ENCODE measurements around the gene CEP104. TPM values are rescaled to one million over a fixed set of nuclear protein-coding genes. Genes with fewer than 3 reads are reported as not detected.
"Not testable (repeated sequence)": the region's sequence is repeated elsewhere in the genome, so short reads cannot be mapped to it uniquely, and the experiment has no call there.

Gene CEP104
- total RNA-seq, 2 donors from 2014 or later = 41.1 to 52.7 TPM

DNA sequence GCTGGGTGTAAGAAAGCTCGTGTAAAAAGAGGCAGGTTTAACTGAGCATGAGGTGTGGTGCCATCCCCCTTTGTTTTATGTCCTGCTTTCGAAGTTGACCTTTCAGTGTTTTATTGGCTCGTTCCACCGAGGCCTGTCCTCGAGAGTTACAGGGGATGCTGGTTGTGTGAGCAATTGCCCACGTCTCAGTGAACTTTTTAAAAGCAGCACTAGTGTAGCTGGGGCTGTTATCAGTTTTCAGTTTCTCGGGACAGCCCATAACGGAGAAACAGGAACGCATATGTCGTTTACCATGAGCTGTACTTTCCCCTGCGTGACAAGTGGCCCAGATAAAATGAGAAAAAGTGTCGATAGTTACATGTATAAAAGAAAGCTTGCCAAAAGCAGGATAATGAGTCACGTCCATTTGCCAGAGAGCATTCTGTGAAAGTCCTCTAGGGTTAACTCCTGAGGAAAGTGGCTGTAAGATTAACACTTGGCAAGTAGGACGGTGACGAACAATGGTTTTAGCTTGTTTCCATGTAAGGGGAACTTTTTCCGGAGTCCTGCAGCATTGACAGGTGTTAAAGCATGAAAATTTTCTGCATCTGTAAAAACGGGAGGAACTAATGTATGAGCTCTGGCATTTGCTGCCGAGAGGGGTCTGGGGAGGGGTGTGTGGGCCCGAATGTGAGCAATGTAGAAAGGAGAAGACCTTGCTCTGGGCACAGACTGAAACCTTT, 52.9 kb downstream of the CEP104 start:
- intact Hi-C loops (cut with DNase I) = no loop called here
- no peak for DNase-seq
- Histone ChIP-seq H3K27ac (no peak overlapping the region), H3K4me1 (no peaks in the 10 kb centered on the region), H3K27me3 (no peaks in the 10 kb centered on the region), H3K4me3 (no peak overlapping the region), H3K9me3 (no peaks in the 10 kb centered on the region), H3K9ac (ENCODE audit: low read depth in 2 of 2, low read length in 2 of 2) (no peak overlapping the region), H3K36me3 (no peaks in the 10 kb centered on the region)
- TF ChIP-seq, protein P1, sequence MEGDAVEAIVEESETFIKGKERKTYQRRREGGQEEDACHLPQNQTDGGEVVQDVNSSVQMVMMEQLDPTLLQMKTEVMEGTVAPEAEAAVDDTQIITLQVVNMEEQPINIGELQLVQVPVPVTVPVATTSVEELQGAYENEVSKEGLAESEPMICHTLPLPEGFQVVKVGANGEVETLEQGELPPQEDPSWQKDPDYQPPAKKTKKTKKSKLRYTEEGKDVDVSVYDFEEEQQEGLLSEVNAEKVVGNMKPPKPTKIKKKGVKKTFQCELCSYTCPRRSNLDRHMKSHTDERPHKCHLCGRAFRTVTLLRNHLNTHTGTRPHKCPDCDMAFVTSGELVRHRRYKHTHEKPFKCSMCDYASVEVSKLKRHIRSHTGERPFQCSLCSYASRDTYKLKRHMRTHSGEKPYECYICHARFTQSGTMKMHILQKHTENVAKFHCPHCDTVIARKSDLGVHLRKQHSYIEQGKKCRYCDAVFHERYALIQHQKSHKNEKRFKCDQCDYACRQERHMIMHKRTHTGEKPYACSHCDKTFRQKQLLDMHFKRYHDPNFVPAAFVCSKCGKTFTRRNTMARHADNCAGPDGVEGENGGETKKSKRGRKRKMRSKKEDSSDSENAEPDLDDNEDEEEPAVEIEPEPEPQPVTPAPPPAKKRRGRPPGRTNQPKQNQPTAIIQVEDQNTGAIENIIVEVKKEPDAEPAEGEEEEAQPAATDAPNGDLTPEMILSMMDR (IDR thresholded peaks at IDR 0.05) = no peak

DNA sequence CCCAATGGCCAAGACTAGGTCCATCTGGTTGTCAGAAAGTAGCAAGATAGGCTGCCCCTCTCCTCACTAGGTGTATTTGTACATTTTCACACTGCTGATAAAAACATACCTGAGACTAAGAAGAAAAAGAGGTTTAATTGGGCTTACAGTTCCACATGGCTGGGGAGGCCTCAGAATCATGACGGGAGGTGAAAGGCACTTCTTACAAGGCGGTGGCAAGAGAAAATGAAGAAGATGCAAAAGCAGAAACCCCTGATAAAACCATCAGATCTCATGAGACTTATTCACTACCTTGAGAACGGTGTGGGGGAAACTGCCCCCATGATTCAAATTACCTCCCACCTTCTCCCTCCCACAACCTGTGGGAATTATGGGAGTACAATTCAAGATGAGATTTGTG, 56.2 kb downstream of the CEP104 start:
- DNase-seq; H3K27ac ChIP-seq; H3K36me3 ChIP-seq; H3K4me3 ChIP-seq; H3K9me3 ChIP-seq; H3K9ac ChIP-seq (ENCODE audit: low read depth in 2 of 2, low read length in 2 of 2); H3K4me1 ChIP-seq; H3K27me3 ChIP-seq; intact Hi-C loops (cut with DNase I): not testable (repeated sequence)

DNA sequence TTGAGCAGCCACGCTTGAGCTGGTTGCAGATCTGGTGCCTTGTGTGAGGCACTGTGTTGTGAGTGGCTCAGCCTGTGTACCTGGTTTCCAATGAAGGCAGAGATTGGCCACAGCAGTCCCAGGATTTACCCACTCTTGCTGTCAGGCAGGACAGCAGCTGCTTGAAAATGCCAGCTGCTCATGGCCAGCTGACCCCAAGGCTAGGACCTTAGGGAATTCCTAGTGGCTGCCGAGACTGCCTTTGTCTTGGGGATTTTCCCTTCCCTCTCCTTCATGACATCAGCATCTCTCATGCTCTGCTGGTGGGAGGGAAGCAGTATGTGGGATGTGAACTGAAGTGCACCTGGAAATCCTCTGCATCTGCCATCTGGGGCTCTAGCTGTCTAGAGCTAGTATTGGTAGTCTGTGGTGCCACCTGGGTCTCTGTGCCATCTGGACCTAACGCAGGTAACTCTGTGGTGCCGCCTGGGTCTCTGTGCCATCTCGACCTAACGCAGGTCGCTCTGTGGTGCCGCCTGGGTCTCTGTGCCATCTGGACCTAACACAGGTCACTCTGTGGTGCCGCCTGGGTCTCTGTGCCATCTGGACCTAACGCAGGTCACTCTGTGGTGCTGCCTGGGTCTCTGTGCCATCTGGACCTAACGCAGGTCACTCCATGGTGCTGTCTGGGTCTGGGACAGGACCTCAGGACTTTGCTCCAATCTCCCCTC, 56.9 kb downstream of the CEP104 start:
- no peaks in the 10 kb centered on the region for H3K27me3 ChIP-seq
- DNase-seq = no peak
- intact Hi-C loops (cut with DNase I) = no loop called here

DNA sequence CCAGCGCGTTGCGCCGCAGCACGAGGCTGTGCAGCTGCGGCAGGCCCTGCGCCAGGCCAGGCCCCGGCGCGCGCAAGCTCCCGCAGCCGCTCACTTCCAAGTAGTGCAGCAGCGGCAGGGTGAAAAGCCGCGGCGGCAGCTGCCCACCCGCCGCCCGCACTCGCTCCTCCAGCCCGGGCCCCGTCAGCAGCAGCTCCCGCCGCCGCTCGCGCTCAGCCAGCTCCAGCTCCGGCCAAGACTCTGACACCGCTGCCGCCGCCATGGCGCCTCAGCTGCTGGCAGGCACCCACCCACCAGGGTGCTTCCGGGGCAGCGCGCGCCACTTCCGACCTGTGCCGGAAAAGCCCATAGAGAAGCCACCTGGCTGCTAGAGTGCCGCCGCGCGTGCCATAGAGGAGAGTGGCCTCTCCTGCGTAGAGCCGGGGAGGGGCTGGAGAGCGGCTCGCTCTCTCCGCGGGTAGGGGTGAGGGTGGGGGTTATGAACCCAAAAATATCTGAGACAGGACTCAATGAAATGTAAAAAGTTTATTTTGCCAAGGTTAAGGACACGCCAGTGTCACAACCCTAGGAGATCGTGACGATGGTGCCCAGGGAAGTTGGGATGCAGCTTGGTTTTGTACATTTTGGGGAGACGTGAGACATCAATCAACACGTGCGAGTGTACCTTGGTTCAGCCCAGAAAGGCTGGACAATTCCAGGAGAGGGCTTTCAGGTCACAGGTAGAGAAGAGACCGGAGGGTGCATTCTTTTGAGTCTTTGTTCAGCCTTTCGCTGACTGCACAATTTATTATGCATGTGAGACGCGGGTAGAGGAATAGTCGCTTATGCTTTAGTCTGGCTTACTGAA, 60.6 kb downstream of the CEP104 start, which contains the start of gene LRRC47:
TSS of gene LRRC47 (minus strand) at position 284 of the 847 bp plus-strand sequence. CDS start at position 262, 22 bp downstream.
- intact Hi-C loops (cut with DNase I) = no loop called here
- peak within 1 kb of the TSS; percentile 81 to 89 for H3K9ac ChIP-seq (ENCODE audit: low read depth in 2 of 2, low read length in 2 of 2)
- TF ChIP-seq, protein P1 (IDR thresholded peaks at IDR 0.05) = no peak
- no peaks in the 10 kb centered on the region for H3K36me3 ChIP-seq
- H3K9me3 ChIP-seq = no peaks in the 10 kb centered on the region
- no peaks in the 10 kb centered on the region for H3K27me3 ChIP-seq
- H3K27ac ChIP-seq = peak within 1 kb of the TSS; percentile 28
- DNase-seq = peak; percentile 94
- H3K4me1 ChIP-seq = peaks cover 13% of the 10 kb centered on the region
- peak within 1 kb of the TSS; percentile 86 for H3K4me3 ChIP-seq

More for the DNA sequence above, 56.9 kb downstream of the CEP104 start:
- TF ChIP-seq, protein P1 (IDR thresholded peaks at IDR 0.05) = no peak
- Histone ChIP-seq H3K36me3 (no peaks in the 10 kb centered on the region), H3K4me3 (no peak overlapping the region), H3K9me3 (no peaks in the 10 kb centered on the region), H3K9ac (ENCODE audit: low read depth in 2 of 2, low read length in 2 of 2) (no peak overlapping the region), H3K27ac (no peak overlapping the region), H3K4me1 (peaks cover 2% of the 10 kb centered on the region)

DNA sequence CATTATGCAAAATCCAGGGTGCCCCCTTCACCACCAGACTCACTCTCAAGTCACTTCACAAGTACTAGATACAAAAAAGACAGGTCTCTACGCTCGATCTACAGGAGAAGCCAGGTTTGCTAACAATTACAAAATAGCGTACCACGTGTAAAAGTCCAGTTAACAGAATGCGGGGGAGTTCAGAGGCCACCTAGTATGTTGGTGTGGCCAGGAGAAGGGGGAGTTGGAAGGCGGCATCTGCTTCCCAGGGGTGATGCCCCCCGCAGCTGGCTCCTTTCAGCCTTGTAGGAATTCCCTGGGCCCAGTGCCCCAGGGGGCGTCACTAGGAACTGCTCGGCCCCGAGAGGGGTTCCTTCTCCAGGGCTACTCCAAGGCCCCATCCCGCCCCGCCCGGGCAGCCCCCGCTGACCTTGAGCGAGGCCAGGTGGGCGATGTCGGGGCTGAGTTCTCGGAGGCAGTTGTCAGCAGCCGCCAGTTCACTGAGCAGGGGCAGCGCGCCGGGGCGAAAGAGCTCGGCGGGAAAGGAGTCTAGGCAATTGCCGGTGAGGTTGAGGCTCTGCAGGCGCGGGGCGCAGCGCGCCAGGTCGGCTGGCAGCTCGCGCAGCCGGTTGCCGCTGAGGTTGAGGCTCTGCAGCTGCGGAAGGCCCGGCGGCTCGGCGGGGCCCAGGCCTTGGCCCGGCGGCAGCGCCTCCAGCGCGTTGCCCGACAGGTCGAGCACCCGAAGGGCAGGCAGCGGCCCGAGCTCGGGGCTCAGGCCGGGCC, 61.4 kb downstream of the CEP104 start:
- TF ChIP-seq, protein P1 (IDR thresholded peaks at IDR 0.05) = no peak
- Histone ChIP-seq H3K4me3 (peak overlapping the region; percentile 86), H3K4me1 (peaks cover 13% of the 10 kb centered on the region), H3K9me3 (no peaks in the 10 kb centered on the region), H3K36me3 (no peaks in the 10 kb centered on the region), H3K27ac (no peak overlapping the region), H3K27me3 (no peaks in the 10 kb centered on the region), H3K9ac (ENCODE audit: low read depth in 2 of 2, low read length in 2 of 2) (peak overlapping the region; percentile 81 to 89)
- intact Hi-C loops (cut with DNase I) = no loop called here
- no peak for DNase-seq

All from colonic mucosa (tissue), 4 donors.